ENCODE data around the gene NUP62CL. TPM values are rescaled to one million over a fixed set of nuclear protein-coding genes. Genes with fewer than 3 reads are reported as not detected.
"Not testable (repeated sequence)": the region's sequence is repeated elsewhere in the genome, so short reads cannot be mapped to it uniquely, and the experiment has no call there.

The NUP62CL gene
- total RNA-seq, 1 donor from 2014 or later: 9.3 TPM

DNA sequence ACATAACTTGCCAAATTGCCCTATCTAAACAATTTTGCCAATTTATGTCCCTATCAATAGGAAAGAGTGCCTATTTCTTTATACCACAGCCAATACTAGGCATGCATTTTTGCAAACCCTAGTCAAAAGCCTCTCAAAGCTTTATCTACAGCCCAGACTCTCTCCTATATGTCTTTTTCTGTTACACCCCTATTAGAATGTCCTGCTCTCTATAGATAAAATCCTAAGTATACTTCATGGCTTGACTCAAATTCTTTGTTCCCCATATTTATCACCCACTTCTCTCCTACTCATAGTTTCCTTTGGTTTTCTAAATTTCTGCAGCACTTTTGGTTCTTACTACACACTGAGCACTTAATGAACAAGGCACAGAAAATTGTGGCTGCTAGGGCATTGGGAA lies 38.0 kb downstream of the NUP62CL start:
- H3K27ac Mint-ChIP-seq (ENCODE audit: unreplicated experiment): no peak overlapping the region
- H3K4me1 Mint-ChIP-seq (ENCODE audit: unreplicated experiment): no peaks in the 10 kb centered on the region
- H3K36me3 Mint-ChIP-seq (ENCODE audit: low read depth, unreplicated experiment): no peaks in the 10 kb centered on the region
- TF ChIP-seq, protein P1, sequence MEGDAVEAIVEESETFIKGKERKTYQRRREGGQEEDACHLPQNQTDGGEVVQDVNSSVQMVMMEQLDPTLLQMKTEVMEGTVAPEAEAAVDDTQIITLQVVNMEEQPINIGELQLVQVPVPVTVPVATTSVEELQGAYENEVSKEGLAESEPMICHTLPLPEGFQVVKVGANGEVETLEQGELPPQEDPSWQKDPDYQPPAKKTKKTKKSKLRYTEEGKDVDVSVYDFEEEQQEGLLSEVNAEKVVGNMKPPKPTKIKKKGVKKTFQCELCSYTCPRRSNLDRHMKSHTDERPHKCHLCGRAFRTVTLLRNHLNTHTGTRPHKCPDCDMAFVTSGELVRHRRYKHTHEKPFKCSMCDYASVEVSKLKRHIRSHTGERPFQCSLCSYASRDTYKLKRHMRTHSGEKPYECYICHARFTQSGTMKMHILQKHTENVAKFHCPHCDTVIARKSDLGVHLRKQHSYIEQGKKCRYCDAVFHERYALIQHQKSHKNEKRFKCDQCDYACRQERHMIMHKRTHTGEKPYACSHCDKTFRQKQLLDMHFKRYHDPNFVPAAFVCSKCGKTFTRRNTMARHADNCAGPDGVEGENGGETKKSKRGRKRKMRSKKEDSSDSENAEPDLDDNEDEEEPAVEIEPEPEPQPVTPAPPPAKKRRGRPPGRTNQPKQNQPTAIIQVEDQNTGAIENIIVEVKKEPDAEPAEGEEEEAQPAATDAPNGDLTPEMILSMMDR (IDR thresholded peaks at IDR 0.05; ENCODE audit: unreplicated experiment): no peak
- no peak overlapping the region for H3K4me3 Mint-ChIP-seq (ENCODE audit: unreplicated experiment)
- H3K27me3 Mint-ChIP-seq (ENCODE audit: unreplicated experiment): peaks cover 1% of the 10 kb centered on the region
- DNase-seq (ENCODE audit: low spot score): no peak
- H3K9me3 Mint-ChIP-seq (ENCODE audit: unreplicated experiment): no peaks in the 10 kb centered on the region

DNA sequence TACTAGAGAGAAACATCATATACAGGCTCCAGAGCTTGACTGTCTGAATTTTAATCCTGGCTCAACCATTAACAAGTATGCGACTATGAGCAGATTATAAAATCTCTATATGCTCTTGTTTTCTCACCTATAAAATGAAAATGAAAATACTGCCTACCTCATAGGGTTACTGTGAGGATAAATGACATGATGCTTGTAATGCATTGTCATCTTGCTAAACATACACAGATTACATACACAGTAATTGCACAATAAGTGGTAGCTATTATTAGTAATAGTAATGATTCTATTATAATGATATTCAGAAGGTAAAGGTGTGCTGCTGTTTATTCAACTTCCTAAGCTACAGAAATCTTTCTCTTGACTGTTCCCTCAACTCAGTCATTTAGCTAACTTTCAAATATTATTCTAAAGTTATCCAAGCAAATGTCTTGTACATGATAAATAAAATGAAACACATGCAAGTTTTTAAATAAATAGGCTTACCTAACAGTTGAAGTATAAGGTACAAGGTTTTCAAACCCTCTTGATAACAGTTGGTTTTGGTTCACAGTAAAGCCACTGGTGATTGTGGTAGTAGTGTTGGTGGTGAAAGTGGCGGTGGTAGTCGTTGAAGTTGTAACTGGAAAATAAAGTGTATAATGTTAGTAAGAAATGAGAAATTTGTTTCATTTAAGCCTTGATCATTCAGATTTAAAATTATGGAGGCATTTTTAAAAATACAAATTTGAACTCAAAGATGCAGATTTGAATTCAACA lies 38.9 kb downstream of the NUP62CL start:
- TF ChIP-seq, protein P1 (IDR thresholded peaks at IDR 0.05; ENCODE audit: unreplicated experiment): no peak
- H3K4me1 Mint-ChIP-seq (ENCODE audit: unreplicated experiment): no peaks in the 10 kb centered on the region
- no peak overlapping the region for H3K27ac Mint-ChIP-seq (ENCODE audit: unreplicated experiment)
- DNase-seq (ENCODE audit: low spot score): no peak
- H3K4me3 Mint-ChIP-seq (ENCODE audit: unreplicated experiment): no peak overlapping the region
- H3K9me3 Mint-ChIP-seq (ENCODE audit: unreplicated experiment): no peaks in the 10 kb centered on the region
- peaks cover 1% of the 10 kb centered on the region for H3K27me3 Mint-ChIP-seq (ENCODE audit: unreplicated experiment)
- no peaks in the 10 kb centered on the region for H3K36me3 Mint-ChIP-seq (ENCODE audit: low read depth, unreplicated experiment)

DNA sequence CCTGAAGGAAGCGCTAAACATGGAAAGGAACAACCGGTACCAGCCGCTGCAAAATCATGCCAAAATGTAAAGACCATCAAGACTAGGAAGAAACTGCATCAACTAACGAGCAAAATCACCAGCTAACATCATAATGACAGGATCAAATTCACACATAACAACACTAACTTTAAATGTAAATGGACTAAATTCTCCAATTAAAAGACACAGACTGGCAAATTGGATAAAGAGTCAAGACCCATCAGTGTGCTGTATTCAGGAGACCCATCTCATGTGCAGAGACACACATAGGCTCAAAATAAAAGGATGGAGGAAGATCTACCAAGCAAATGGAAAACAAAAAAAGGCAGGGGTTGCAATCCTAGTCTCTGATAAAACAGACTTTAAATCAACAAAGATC lies 48.6 kb downstream of the NUP62CL start:
- not testable (repeated sequence) for H3K9me3 Mint-ChIP-seq (ENCODE audit: unreplicated experiment); H3K36me3 Mint-ChIP-seq (ENCODE audit: low read depth, unreplicated experiment); H3K4me1 Mint-ChIP-seq (ENCODE audit: unreplicated experiment); H3K4me3 Mint-ChIP-seq (ENCODE audit: unreplicated experiment); DNase-seq (ENCODE audit: low spot score); H3K27me3 Mint-ChIP-seq (ENCODE audit: unreplicated experiment); H3K27ac Mint-ChIP-seq (ENCODE audit: unreplicated experiment)

DNA sequence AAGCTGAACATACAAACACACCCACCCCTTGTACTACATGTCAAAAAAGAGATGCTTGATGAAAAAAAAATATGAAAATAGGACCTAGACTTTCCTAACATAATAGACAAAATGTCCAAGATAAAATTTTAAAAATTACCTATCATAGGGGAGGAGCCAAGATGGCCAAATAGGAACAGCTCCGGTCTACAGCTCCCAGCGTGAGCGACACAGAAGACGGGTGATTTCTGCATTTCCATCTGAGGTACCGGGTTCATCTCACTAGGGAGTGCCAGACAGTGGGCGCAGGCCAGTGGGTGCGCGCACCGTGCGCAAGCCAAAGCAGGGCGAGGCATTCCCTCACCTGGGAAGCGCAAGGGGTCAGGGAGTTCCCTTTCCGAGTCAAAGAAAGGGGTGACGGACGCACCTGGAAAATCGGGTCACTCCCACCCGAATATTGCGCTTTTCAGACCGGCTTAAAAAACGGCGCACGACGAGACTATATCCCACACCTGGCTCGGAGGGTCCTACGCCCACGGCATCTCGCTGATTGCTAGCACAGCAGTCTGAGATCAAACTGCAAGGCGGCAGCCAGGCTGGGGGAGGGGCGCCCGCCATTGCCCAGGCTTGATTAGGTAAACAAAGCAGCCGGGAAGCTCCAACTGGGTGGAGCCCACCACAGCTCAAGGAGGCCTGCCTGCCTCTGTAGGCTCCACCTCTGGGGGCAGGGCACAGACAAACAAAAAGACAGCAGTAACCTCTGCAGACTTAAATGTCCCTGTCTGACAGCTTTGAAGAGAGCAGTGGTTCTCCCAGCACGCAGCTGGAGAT lies 50.4 kb downstream of the NUP62CL start:
- H3K27me3 Mint-ChIP-seq (ENCODE audit: unreplicated experiment); H3K4me1 Mint-ChIP-seq (ENCODE audit: unreplicated experiment); DNase-seq (ENCODE audit: low spot score); H3K36me3 Mint-ChIP-seq (ENCODE audit: low read depth, unreplicated experiment); H3K9me3 Mint-ChIP-seq (ENCODE audit: unreplicated experiment); H3K27ac Mint-ChIP-seq (ENCODE audit: unreplicated experiment): not testable (repeated sequence)
- H3K4me3 Mint-ChIP-seq (ENCODE audit: unreplicated experiment): peak overlapping the region; percentile 73

DNA sequence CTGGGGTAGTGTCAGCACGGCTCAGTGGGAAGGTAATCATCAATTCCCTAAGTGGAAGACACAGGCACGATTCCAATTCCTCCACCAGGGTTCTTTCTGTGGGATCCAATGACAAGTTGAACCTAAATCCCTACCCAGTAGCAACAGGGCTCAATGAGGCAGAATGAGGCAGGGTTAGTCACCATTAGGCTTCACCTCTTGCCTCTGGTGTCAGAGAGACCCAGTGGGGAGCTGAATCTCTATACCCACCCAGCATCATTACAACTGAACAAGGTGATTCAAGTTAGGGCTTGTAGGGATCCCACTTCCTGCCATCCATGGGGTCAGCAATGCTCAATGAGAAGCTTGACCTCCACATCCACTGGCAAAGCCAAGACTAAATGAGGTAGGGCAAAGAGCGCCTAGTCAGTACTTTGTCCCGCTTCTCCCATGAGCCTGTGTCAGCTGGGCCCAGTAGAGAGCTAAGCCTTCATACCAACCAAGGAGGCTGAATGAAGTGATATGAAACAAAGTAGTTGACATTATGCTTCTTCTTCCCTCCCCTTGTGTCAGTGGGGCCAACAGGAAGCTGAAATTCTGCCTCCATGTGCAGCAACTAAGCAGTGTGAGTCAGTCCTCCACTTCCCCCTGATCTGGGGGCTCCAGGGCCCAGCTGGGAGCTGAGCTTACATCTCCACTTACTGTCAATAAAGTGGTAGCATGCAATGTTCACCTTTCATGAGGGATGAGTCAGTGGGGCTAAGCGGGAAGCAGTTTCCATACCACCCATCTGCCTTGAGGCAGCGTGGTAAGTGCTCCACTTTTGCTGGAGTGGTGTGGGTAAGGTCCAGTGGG lies 51.2 kb downstream of the NUP62CL start:
- DNase-seq (ENCODE audit: low spot score): no peak
- TF ChIP-seq, protein P1 (IDR thresholded peaks at IDR 0.05; ENCODE audit: unreplicated experiment): no peak
- Mint-ChIP-seq H3K9me3 (ENCODE audit: unreplicated experiment) (no peaks in the 10 kb centered on the region), H3K27ac (ENCODE audit: unreplicated experiment) (no peak overlapping the region), H3K27me3 (ENCODE audit: unreplicated experiment) (no peaks in the 10 kb centered on the region), H3K4me3 (ENCODE audit: unreplicated experiment) (peak overlapping the region; percentile 73), H3K36me3 (ENCODE audit: low read depth, unreplicated experiment) (no peaks in the 10 kb centered on the region), H3K4me1 (ENCODE audit: unreplicated experiment) (no peaks in the 10 kb centered on the region)

Data from endothelial cell (in vitro differentiated cells).